Measurements from ENCODE around the gene NLN.

- TF ChIP-seq CTCF (IDR thresholded peaks at IDR 0.05) (no peak), POLR2A (IDR thresholded peaks at IDR 0.05) (no peak), POLR2AphosphoS5 (IDR thresholded peaks at IDR 0.05; ENCODE audit: insufficient read depth in 1 of 2, low read depth in 1 of 2) (no peak)
These were observed 90.6 kb downstream of the NLN start for GRCh38 chr5:65812648-65813047.
